GM18517 (cell line): Measurements from ENCODE around the gene GPD1L.
A peak's percentile ranks its signal among the peaks of the same experiment; 100 is the strongest.

Experiments
- ATAC-seq: cut with Tn5 transposase; IDR thresholded peaks from one replicate; pipeline ENCODE4 v1.9.1; 2021; ENCODE audit warnings: mild to moderate bottlenecking, moderate library complexity; ENCODE audit not compliant: unreplicated experiment

The GPD1L gene

GRCh38 chr3:32136703-32137102 lies 30.3 kb downstream of the GPD1L start:
- ATAC-seq: no peak

GRCh38 chr3:32137870-32138269 lies 31.4 kb downstream of the GPD1L start:
- no peak for ATAC-seq

DNA sequence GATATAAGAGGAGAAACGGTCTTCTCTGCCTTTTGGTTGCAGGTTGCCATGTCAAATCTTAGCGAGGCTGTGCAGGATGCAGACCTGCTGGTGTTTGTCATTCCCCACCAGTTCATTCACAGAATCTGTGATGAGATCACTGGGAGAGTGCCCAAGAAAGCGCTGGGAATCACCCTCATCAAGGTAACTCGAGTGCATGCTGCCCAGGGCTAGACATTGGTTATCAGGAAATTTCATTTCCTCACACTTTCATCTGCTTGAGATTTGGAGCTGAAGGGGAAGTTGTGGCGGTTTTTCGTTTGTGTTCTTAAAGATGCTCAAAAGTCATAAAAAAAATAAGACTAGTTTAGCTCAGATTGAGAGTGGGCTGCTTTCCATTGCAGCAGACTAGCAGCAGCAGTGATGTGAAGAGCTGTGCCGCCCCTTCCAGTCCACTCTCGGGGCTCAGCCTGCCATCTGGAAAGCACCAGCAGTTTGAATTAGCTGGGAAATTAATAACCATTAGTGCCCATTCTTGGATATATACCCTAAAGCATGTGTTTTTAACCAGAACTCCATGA lies 32.2 kb downstream of the GPD1L start:
- no peak for ATAC-seq

GRCh38 chr3:32140943-32141342 lies 34.5 kb downstream of the GPD1L start:
- no peak for ATAC-seq

DNA sequence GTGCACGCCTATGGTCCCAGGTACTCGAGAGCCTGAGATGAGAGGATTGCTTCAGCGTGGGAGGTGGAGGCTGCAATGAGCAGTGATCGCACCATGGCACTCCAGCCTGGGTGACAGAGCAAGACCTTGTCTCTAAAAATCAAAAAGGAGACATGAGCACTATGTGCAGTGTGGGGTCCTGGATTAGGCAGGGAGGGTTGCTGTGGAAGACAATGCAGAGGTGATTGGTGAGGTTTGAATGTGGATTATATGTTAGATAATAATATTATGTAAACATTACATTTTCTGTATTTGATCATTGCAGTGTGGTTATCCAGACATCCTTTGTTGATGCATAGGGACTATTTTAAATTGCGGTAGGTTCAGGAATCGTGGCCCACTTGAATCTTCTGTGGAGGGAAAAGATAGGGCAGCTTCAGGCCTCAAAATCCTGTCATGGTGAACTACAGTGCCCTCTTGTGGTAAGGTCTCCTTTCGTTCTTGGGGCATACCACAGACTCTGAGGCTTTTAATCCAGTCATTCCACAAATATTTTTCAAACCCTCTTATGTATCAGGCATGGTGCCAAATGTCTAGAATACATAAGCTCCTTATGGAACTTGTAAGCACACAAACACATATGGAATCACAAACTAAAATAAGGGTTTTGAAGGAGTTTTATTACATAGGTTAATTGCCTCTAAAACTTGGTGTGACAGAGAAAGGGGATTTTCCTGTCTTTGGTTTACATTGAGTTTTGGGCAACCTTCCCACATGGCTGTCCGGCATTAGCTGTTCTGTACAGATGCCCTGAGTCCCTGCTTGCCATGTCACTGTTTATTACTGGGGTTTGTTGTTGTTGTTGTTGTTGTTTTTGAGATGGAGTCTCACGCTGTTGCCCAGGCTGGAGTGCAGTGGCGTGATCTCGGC lies 37.7 kb downstream of the GPD1L start:
- peak; percentile 71 for ATAC-seq

- ATAC-seq: no peak
Observed at GRCh38 chr3:32146746-32147211, 40.4 kb downstream of the GPD1L start.

DNA sequence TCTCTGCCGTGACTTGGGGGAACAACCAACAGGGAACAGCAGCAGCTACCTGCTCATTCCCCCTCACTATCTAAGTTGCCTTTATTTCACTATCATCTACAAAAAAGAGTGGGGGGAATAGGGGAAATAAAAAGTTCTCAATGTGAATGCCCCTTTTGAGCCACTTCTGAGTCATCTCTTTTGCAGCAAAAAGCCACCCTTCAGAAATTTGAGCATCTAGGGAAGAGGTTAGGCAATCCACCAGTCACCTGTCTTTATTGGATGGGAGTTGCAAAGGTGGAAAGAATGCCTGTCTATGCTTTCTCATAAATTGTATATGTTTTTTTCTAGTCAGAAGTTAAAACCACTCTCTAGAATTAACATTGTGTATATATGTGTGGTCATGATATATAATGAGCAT lies 41.1 kb downstream of the GPD1L start:
- ATAC-seq: no peak

DNA sequence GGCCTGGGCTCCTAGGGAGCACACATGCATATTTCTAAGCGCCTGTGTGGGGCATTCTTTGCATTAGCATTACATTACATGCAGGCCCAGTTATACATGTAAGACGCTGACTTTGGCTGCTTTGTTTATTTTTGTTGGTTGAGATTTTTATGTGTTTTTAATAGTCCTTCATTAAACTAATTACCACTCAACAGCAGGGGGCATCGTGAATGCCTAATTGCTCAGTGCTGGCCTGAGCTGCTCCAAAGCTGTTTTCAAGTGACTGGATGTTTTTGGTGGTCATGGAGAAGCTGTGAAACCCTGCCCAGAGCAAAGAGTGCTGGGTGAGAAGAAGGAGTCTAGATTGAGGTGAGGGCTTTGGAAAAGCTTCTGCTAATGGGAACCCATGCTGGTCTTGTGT lies 41.5 kb downstream of the GPD1L start:
- ATAC-seq: no peak

DNA sequence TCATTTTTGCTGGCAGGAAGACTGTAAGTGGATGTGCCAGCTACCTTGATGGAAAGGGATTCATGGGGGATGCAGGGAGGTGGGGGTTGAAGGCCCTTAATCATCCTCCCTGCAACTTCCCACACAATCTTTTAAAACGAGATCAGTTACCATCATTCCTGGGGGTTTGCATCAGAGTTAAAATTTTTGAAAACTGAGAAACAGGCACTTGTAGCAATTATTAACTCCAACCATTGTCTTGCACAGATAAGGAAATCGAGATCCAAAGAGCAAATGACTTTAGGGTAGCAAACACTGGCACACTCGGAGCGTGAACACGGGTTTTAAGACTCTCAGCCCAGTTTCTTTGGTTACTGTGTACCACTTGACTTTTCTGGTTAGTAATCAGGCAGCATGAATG lies 41.9 kb downstream of the GPD1L start:
- ATAC-seq: no peak

- ATAC-seq: no peak
Observed at GRCh38 chr3:32153414-32154204, 47.2 kb downstream of the GPD1L start.

DNA sequence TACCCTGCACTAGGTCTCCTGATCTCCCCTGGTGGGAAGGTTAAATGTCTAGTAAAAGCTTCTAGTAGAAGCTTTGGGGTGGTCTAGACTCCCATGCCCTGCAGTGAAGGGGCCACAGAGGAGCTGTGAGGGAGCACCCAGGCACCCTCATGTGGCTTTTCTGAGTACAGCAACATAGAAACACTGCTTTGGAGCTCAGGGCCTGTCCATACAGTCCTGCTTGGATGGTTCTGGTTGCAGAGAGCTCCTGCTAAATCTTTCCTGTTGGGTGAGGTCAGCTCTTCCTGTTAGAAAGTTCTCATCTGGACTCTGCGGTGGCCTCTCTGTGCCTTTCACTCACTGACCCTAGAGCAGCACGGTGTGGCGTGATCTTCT lies 47.8 kb downstream of the GPD1L start:
- ATAC-seq: no peak

- no peak for ATAC-seq
Observed at GRCh38 chr3:32155117-32155516, 48.7 kb downstream of the GPD1L start.

GRCh38 chr3:32157600-32158264 lies 51.3 kb downstream of the GPD1L start:
- no peak for ATAC-seq

DNA sequence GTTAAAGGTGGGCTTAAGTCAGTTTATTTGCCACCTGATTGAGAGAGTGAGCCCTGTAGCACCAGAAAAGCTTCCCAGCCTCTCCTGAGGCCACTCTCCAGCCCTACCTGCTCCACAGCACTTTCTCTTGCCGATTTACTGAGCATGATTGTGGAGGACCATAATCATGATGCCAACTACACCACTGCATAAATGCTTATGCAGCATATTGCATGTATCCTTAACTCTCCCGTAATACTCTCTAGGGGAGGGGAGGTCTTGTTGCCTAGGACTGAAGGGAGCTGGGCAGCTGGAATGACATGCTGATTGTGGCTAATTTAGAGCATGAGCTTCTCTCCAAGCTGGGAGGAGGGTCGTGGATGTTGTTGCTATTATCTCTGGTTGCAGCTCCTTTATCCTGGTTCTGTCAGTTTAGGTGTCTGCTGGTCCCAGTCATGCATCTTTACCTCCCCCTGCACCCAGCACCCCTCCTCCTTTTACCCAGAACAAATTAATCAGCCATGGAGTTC lies 54.3 kb downstream of the GPD1L start:
- no peak for ATAC-seq

DNA sequence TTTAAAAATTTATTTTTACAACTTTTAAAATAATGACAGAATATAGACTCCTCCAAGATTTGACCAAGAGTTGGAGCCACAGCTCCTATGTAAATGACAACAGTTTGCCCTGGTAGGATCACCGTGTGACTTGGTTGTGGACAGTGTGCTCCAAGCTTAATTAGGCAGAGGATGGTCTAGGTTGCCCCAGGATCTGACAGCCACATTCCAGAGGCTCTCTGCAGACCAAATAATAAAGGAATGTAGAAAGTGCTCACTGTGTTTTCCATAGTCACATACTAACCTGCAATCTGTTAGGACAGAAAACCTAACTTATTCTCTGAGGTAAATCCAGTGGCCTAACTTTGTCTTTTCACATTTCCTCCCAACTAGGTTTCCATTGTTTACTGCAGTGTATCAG lies 59.0 kb downstream of the GPD1L start:
- ATAC-seq: no peak

DNA sequence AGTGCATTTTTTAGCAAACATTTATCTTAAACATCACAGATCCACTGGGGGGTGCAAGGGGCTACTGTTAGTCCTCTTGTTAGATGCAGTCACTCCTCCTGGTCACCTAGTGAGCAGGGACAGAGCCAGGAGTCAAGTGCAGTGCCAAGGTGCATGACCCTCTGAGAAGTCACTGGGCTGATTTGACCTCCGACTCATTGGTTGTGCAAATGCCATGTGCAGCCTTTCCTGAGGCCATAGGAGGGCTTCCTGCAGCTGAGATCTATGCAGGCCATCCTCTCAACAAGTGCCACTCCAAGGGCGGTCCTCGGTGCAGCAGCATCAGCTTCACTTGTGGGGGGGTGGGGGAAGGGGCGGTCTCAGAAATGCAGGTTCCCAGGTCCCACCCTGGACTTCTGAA lies 60.2 kb downstream of the GPD1L start:
- ATAC-seq: no peak

DNA sequence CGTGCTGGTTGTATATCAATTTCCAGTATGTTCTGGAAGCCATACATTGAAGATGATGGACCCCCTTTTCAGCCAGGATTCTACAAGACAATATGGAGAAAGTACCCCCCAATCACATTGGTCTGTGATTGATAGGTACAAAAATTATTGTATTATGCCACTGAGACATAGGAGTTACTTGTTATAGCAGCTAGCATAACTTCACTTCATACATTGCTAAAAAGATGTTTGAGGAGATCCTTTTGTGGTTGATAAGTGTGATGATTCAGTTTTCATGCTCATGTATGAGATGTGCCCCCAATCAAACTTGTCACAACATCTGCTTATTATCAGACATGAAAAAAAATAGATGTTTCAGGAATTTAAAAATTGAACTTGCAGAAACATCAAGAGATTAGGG lies 66.0 kb downstream of the GPD1L start:
- ATAC-seq: no peak

DNA sequence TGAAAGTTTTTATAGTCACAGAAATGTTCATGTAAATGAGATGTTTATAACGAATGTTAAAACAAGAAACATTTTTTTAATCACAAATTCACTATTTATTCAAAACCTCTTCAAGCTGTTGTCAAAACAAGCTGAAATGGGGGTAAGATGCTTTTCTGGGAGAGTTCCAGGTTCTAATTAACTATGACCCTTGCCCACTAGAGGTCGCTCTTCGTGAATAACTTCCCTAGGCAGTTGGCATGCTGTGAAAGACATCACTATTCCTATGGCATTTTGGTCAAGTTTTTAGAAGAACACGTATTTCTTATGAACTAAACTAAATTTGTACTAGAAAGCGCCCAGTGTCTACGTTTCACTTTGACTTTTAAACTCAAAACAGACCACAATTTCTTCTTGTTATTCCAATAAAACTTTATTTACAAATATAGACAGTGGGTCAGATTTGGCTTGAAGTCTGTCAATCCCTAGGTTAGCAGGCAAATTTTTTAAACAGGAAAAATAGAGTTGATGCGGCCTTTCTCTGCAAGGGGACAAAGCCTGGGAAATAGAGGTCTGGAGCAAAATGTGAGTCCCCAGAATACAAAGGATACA lies 69.3 kb downstream of the GPD1L start:
- no peak for ATAC-seq

DNA sequence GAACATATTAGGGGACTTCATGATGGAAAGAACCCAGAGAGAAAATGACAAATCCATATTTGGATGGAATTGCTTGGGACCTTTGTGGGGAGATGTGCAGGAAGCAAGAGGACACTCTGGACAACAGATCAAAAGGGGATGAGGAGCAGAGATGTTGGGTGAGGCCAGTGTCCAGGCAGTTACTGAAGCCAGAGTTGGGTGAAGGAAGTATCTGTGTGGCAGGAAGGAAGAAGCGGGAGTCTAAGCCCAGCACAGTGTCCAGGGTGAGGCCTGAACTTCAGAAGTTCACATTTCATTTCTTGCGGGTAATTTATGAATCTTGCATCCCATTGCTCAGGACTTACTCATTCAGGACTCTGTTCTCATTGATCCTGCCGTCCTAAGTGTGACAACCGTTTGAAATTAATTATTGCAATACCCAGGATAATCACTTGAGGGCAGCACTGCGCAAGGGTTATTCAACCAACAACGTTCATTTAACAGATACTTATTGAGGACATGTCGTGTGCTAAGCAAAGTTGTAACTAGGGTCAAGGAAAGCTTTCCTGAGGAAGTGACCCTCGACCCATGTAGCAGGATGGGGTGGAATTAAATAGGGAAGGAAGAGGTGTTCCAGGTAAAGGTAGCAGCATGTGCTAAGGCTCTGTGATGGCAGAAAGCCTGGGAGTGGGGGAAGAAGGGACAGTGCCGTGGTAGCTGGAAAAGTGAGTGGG lies 70.7 kb downstream of the GPD1L start:
- ATAC-seq: peak; percentile 53

DNA sequence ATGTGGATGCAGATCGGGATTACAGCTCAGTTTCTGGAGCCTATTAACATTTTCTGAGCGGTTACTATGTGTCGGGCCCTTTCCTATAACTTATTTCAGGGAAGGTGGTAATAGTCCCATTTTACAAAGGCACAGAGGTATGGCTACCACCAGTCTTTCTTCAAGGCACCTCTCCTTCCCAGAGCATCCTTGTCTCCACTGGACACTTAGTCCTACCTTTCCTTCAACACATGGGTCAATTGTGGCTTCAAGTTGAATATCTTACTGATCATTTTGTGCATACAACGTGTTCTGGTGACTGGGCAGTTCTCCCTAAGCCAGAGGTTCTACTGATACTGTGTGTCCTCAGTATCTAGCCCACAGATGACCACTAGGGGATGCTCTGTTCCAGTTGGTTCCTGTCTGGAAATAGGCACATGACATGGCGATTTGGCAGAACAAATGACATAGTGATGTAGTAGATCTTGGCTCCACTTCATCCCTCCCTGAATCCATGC lies 71.3 kb downstream of the GPD1L start:
- peak; percentile 74 for ATAC-seq
